IPS-18c (cell line): Measurements from ENCODE around the gene UBTF.

Source experiments
- H3K4me3 ChIP-seq: 2 replicates; pipeline ENCODE4 v1.7.0; 2013; ENCODE audit warnings: low read depth, mild to moderate bottlenecking, low read length, moderate library complexity; ENCODE audit not compliant: insufficient read depth
- H3K9me3 ChIP-seq: one replicate; pipeline ENCODE4 v1.6.1; 2013; ENCODE audit warnings: mild to moderate bottlenecking, low read length, moderate library complexity; ENCODE audit not compliant: control insufficient read depth, insufficient read depth

The UBTF gene, protein sequence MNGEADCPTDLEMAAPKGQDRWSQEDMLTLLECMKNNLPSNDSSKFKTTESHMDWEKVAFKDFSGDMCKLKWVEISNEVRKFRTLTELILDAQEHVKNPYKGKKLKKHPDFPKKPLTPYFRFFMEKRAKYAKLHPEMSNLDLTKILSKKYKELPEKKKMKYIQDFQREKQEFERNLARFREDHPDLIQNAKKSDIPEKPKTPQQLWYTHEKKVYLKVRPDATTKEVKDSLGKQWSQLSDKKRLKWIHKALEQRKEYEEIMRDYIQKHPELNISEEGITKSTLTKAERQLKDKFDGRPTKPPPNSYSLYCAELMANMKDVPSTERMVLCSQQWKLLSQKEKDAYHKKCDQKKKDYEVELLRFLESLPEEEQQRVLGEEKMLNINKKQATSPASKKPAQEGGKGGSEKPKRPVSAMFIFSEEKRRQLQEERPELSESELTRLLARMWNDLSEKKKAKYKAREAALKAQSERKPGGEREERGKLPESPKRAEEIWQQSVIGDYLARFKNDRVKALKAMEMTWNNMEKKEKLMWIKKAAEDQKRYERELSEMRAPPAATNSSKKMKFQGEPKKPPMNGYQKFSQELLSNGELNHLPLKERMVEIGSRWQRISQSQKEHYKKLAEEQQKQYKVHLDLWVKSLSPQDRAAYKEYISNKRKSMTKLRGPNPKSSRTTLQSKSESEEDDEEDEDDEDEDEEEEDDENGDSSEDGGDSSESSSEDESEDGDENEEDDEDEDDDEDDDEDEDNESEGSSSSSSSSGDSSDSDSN

GRCh38 chr17:44219616-44220212 is at the start of gene UBTF:
Gene UBTF, minus strand, starts transcription at chr17:44219675. Its CDS starts 1,446 bp downstream, at chr17:44218229.
- Histone ChIP-seq H3K9me3 (no peaks in the 10 kb centered on the region), H3K4me3 (peak within 1 kb of the TSS; percentile 88)

GRCh38 chr17:44268709-44269534 is 49.4 kb upstream of the UBTF start:
- no peaks in the 10 kb centered on the region for H3K9me3 ChIP-seq

DNA sequence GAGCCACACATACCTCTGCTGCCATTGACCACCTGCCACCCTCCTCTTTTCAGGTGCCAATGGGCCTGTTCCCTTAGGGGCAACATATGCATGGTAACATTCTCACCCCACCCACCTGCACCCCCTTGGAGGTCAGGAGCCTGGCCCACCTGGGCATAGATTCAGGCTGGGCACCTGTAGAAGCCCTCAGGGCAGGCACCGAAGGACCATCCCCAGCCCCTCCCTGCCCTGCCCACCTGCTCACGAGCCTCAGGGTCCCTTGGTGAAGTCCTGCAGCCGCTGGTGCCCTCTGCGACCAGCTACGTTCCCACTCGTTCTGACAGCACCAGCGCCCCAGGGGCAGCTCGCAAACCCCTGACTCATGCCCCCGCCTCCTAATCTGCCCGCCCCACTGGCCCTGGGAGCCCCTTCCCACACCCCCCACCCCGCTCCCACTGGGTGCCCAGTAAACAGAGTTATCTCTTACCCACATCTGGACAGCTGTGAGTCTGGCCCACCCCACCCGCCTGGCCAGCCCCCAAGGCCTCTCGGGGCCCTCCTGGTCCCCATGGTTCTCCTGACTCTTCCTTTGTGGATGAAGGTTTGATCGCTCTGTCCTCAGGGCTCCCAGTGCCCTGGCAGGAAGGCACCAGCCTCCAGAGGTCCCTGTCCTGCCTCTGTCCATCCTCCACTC is 48.5 kb upstream of the UBTF start, which contains the start of gene SLC4A1:
Gene SLC4A1, minus strand, starts transcription at position 318 of the 673 bp plus-strand sequence. CDS start 5,269 bp downstream, outside the sequence.
- H3K4me3 ChIP-seq, result no peak within 1 kb of the TSS
- H3K9me3 ChIP-seq, result no peaks in the 10 kb centered on the region

More at GRCh38 chr17:44268709-44269534, 49.4 kb upstream of the UBTF start:
- H3K4me3 ChIP-seq, result no peak overlapping the region

- no peaks in the 10 kb centered on the region for H3K9me3 ChIP-seq
- no peak overlapping the region for H3K4me3 ChIP-seq
Observed at GRCh38 chr17:44267165-44267455, 47.6 kb upstream of the UBTF start.

- Histone ChIP-seq H3K9me3 (no peaks in the 10 kb centered on the region), H3K4me3 (no peak overlapping the region)
Observed at GRCh38 chr17:44266402-44267164, 47.1 kb upstream of the UBTF start.

DNA sequence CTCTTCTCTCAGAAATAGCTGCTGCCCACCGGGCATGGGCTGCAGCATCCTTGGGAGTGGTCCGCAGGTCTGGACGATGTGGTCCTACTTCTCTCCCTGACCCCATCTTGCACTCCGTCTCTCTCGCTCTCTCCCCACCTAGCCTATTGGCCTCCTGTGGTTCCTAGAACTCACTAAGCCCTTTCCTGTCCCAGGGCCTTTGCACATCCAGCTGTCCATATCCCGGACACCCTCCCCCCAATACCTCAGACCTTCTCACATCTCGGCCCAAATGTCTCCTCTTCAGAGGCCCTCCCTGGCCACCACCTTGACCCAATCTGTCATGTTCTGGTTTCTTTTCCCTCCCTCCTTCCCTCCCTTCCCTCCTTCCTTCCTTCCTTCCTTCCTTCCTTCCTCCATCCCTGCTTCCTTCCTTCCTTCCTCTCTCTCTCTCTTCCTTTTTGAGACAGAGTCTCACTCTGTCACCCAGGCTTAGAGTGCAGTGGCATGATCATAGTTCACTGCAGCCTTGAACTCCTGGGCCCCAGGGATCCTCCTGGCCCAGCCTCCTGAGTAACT is 43.9 kb upstream of the UBTF start:
- Histone ChIP-seq H3K4me3 (no peak overlapping the region), H3K9me3 (no peaks in the 10 kb centered on the region)

DNA sequence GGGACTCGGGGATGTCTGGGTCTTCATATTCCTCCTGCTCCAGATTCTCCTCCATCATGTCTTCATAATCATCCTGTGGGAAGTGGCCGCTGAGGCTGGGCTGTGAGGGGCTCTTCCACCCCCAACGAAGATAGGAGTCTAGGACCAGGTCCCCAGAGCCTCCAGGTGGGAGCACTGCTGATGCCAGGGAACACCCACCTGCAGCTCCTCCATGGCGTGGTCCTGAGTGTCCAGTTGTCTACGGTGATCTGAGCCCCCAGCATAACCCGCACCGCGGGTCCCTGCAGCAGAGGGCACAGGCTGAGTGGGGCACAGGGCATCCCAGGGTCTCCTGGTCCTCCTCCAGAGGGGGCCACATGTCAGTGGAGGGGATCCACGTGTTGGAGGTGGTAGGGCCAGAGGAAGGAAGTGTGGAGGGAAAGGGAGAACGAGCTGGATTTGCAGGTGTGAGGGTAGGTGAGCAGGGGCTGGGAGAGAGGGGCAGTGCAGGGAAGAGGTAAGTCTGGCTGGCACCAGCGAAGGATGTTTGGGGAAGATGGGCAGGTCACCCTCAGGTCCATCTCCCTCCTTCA is 43.3 kb upstream of the UBTF start:
- Histone ChIP-seq H3K9me3 (no peaks in the 10 kb centered on the region), H3K4me3 (no peak overlapping the region)

- no peak overlapping the region for H3K4me3 ChIP-seq
- H3K9me3 ChIP-seq, result peaks cover 3% of the 10 kb centered on the region
Observed at GRCh38 chr17:44260296-44260695, 40.8 kb upstream of the UBTF start.

- Histone ChIP-seq H3K9me3 (peaks cover 3% of the 10 kb centered on the region), H3K4me3 (no peak overlapping the region)
Observed at GRCh38 chr17:44258811-44259351, 39.4 kb upstream of the UBTF start.

DNA sequence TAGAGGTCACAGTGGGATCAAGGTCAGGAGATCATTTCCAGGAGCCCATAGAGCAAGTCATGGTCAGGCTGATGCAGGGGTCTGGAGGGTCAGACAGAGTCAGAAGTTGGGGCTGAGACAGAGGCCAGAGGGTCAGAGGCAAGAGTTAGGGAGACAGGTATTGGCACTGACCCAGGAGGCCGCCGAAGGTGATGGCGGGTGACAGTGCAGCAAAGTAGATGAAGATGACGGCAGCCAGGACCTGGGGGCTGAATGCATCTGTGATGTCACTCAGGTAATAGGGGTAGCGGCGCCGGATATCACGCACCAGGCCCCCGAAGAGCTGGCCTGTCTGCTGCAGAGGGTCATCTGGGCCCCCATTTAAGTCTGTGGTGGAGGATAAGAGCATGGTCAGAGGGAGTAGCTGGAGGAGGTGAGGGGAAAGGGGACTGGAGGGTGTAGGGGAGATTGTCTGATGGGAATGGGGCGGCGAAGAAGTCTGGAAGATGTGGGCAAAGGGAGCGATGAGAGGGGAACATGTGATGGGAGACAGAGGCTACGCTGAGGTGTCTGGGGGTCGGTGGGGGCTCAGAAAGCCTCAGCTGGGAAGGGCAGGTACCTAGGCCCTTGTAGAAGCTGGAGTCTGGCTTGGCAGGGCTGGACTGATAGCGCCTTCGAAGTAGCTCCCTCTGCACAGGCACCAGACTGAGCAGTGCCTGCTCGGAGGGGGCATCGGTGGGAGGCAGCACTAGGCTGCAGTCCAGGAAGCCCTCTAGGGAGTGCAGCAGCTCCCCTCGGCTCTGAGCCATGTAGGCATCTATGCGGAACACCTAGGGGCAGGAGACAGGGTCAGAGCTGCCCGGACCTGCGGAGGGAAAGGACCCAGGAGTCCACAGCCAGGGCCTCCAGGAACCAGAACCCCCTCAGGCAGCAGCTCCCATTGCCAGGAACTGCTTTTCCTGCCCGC is 38.6 kb upstream of the UBTF start:
- no peak overlapping the region for H3K4me3 ChIP-seq
- H3K9me3 ChIP-seq, result peaks cover 3% of the 10 kb centered on the region

GRCh38 chr17:44256671-44257070 is 37.2 kb upstream of the UBTF start:
- H3K9me3 ChIP-seq, result peaks cover 3% of the 10 kb centered on the region
- no peak overlapping the region for H3K4me3 ChIP-seq

- no peak overlapping the region for H3K4me3 ChIP-seq
Observed at GRCh38 chr17:44255915-44256314, 36.4 kb upstream of the UBTF start.

GRCh38 chr17:44254361-44255095 is 35.1 kb upstream of the UBTF start:
- peaks cover 3% of the 10 kb centered on the region for H3K9me3 ChIP-seq
- no peak overlapping the region for H3K4me3 ChIP-seq

More at GRCh38 chr17:44255915-44256314, 36.4 kb upstream of the UBTF start:
- H3K9me3 ChIP-seq, result peaks cover 3% of the 10 kb centered on the region

- Histone ChIP-seq H3K4me3 (no peak overlapping the region), H3K9me3 (peaks cover 3% of the 10 kb centered on the region)
Observed at GRCh38 chr17:44253006-44253405, 33.5 kb upstream of the UBTF start.
